Stimulated activated CD4-positive, alpha-beta T cell treated with anti-CD3 and anti-CD28 coated beads, Interleukin-12 subunit alpha, Interleukin-12 subunit beta, amount 100 ng/mL, for 48 hours (primary cell): Measurements from ENCODE around the gene GALNTL6.
"Not testable (repeated sequence)": the region's sequence is repeated elsewhere in the genome, so short reads cannot be mapped to it uniquely, and the experiment has no call there.

Experiments used
- DNase-seq, 3 donors: peaks; one replicate each; pipeline ENCODE4 v3.0.0-alpha.2; 2020; ENCODE audit warnings: low read depth in 2 of 3, low spot score in 1 of 3

GALNTL6 gene

DNA sequence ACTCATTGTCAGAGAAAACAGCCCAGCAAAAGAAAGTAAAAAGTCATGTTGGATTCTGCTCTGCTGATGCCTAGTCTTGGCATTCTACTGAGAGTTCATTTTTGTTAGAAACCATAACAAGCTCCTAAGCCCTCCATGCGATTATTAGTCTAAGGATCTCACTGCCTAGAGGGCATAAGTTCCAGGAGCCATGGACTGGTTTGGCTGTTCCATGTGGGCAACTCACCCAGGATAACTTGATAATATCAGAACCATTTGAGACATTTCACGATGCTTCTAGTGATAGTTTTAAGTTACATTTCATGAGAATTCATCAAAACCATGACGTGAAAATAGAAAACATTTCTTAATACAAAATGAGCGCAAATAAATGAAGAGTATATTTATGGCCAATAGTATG is 978.6 kb downstream of the GALNTL6 start:
- DNase-seq: no peak

DNA sequence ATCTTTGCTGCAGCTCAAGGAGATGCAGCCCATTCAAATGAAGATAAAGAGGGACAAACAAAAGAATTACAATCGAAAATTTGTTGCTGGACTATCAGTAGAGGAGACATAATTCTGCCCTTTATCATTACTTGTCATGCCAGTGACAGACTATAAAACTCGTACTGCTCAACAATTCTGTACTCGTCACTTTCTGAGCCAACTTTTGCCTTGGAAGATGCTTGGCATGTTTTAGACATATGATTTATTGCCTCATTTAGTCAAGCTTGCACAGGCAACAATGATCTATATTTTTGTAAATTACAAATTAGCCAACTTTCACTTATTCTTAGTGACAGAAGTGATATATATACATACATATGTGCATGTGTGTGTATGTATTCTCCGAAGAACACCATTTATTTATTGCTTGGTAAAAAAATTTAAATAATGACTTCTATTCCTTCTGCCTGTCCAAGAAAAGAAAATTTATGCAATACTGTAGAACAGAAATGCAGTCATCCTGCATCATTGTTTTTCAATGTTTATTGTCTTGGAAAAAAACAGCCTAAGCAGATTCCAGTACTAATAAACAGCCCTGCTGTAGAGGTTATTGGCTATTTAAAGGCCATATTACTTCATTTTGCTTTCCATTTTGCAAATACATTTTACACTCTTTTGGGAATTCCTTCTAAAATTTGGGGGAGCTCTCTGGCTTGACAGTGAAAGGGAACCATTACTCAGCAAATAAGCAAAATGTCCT is 980.5 kb downstream of the GALNTL6 start:
- no peak for DNase-seq

DNA sequence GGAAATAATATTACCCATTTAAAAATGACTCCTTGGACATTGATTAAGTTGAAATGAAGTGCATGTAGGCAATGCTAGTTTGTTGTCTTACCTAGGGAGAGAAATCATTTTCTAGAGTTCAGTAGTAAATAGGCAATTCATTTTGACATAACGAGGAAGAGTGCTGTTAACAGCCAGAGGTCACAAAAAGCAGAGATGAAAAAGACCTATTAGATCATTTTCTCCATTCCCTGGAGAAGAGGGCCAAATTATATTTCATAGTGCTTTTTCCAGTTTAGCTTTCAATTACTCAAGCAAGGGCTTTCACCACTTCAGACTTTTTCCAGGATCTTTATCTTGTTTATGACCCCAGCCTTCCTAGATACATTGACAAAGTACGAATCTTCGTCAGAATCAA is 981.1 kb downstream of the GALNTL6 start:
- DNase-seq: no peak

DNA sequence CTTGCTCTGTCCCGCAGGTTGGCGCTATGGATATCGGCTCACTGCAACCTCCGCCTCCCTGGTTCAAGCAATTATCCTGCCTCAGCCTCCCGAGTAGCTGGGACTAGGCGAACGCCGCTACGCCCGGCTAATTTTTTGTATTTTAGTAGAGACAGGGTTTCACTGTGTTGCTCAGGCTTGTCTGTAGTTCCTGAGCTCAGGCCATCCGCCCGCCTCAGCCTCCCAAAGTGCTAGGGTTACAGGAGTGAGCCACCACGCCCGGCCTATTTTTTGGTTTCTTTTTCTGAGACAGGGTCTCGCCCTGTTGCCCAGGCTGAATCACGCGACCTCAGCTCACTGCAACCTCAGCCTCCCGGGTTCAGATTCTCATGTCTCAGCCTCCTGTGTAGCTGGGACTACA is 984.1 kb downstream of the GALNTL6 start:
- DNase-seq: not testable (repeated sequence)

DNA sequence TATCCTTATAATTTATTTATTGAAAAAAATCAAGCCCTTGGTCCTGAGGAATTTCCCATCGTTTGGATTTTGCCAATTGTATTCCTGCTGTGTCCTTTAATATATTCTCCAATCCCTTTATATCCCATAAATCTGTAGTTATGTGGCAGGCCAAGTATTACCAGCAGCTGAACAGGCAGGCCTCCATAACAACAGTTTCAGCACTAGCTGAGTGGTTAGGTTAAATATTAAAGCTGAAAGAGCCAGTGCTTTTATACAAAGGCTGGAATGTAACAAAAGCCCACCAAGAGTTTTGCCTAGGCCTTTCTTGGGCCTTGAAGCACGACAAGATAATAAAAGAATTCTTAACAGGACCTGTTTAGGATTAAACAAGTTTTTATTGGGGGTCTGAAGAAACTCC is 988.8 kb downstream of the GALNTL6 start:
- no peak for DNase-seq

DNA sequence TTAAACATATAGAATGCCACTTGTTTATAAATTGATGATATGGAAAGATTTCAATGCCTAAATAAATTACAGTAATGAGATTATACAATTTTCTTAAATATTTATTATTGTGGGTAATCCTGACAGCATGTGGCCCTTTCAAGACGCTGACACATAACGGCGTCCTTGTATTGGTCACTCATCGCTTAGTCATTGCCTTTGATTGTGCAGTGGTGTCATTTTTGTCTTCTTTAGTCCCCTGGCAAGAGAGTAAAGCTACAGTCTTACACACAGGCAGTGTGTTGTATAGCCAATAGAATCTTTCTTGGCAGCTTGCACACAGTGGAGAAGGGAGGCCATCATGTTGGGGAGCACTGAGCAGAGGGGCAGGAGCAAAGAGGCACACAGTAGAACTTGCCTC is 993.6 kb downstream of the GALNTL6 start:
- no peak for DNase-seq

DNA sequence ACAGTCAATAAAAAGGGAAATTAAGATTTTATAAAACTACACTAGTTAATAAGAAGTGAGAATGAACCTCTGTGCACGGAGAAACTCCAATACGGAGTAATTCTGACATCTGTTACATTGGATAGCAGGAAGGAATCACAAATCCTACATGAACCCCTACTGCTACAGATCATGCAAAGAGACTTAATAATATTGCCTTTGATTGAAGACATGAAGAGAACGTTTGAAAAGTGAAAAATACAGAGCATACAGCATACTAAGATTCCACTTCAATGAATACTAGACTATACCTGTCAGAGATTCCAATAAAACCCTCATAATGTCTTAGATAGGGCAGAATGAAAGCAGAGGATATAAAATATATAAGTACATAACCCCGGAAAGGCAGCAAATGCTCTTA is 995.0 kb downstream of the GALNTL6 start:
- no peak for DNase-seq

DNA sequence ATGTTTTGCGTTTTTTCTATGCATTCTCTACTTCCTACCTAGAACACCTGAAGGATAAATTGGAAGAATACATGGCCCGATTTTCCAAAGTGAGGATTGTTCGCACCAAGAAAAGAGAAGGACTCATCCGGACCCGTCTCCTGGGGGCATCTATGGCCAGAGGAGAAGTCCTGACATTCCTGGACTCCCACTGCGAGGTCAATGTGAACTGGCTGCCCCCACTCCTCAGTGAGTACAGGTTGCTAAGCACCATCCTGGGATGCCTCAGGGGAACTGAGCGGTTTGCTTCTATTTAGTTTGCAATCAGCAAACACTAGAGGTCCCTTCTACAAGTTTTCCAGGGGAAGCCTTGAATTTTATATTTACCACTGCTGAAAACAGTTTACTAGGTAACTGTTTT is 996.1 kb downstream of the GALNTL6 start:
- DNase-seq: no peak

DNA sequence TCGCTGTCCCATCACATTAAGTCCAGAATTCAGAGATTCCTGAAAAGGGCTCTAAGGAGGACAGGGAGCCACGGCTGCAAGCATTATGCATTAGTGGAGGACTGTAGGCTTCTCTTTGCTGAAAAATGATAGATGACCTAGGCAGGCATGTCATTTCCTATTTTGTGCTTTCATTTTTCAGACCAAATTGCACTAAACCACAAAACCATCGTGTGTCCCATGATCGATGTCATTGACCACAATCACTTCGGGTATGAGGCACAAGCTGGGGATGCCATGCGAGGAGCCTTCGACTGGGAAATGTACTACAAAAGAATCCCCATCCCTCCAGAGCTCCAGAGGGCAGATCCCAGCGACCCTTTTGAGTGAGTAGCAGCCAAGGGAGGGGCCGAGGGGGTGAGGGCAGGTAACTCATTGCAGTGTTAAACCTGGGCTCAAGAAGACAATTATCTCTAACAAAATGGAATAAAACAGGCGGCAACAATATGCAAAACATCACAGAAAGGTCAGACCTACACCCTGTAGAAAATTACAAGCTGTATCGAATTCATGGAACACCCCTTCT is 1000.2 kb downstream of the GALNTL6 start:
- DNase-seq: no peak

DNA sequence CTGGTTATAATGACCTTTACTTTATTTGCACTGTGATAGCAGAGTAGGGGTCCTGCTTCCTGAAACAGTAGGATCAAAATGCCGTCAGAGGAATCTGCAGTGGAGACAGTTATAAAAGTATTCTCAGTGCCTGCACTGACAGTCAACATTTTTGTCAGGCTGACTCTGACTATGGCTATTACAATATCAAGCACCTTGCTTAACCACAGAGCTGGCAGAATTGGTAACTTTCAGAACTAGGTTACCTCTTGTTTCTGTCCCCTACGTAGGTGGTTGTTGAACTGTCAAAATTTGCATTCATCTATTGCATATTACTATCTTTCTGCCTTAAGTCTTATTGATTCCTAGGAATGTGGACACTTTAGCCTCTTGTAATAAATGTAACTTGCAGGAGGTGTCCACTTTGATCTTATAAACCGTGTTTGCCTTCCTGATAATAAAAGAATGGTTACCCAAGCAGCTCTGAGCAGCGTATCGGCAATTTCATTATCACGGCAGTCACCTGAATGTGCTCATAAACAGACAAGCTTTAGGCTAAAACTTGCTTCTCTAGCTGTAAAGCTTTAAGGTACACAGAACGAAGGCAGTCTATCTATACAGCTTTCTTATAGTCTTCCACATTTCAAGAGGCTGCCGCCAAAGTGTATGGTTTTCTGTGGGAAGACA is 1002.4 kb downstream of the GALNTL6 start:
- no peak for DNase-seq

DNA sequence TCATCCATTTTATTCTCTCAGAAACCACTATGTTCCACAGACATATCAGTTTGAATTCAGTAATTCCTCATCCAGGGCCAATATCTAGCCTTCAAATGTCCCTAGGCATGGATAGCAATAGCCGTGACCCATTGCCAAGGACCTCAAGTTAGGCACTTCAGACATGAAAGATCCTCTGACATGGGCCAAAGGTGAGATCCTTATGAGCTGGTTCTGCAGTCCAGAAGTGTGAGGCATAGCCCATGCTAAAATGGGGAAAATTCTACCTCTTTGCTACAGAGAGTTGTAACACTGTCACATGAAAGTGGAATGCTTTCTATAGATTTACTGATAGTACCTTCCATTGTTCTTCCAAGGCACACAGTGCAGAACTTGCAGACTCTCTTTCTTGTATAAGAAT is 1005.7 kb downstream of the GALNTL6 start:
- DNase-seq: no peak

DNA sequence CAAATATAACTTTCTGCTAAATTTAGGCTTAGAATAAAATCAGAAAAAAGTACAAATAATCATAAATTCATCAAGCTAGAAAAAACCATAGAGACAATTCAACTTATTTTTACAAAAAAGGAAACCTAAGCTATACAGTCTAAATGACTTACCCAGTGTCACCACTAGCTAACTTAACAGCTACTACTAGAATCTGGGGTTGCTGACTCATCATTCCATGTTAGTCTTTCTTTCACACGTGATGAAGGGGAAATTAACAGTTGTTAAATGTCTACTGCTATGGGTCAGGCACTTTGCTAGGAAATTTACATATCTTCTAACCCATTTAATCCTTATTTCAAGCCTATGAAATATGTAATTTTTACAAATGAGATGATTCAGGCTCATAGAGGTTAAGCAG is 1006.1 kb downstream of the GALNTL6 start:
- DNase-seq: no peak

DNA sequence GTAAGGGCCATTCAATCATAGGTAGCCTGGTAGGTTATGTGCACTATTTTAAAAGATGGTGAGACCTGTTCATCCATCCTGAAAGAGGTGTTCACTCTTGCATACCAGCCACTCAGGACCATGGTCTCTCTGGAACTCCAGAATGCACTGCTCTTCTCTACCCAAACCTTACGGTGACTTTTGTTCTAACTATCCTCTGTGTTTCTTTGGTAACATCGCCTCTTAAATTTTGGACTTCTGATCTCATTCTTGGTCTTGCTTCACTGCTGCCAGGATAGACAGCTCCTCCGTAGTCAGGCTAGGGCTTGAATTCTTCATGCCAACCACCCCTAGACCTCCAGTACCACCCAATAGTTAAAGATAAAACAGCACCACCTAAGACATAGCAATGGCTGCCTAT is 1009.1 kb downstream of the GALNTL6 start:
- DNase-seq: no peak

DNA sequence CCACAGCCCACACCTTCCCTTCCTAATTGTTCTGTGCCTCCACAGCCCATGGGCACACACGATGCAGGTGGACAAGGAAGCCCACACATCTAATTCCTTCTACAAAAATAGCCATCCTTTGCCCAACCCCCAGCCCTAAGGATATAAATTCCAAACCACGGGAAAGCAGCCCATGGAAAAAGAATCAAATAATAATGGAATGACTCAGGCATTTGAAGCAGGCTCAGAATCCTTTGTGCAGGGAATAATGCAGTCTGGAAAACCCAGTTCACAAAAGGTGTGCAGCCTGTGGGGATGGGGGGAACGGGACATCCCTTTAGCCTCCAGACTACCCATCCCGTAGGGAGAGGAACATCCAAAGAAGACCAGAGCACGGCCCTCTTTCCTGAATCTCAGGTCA is 1013.1 kb downstream of the GALNTL6 start:
- no peak for DNase-seq

DNA sequence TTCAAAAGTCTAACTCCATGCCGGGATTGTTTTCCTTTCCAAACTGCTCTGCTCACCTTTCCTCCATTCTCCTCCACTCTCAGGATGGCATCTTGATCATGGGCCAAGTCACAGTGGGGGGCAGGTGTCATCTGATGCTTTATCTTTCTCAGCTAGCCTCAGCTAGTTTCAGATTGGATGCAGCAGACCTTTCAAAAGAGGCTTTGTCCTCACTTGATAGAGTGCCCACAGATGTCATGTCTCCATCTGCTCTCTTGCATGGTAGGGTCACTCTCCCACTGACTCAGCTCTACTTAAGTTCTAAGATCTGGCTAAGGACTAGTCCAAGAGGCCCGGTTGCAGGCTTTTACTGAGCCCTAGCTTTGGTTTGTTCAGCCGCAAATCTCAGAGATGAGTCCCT is 1013.7 kb downstream of the GALNTL6 start:
- no peak for DNase-seq

DNA sequence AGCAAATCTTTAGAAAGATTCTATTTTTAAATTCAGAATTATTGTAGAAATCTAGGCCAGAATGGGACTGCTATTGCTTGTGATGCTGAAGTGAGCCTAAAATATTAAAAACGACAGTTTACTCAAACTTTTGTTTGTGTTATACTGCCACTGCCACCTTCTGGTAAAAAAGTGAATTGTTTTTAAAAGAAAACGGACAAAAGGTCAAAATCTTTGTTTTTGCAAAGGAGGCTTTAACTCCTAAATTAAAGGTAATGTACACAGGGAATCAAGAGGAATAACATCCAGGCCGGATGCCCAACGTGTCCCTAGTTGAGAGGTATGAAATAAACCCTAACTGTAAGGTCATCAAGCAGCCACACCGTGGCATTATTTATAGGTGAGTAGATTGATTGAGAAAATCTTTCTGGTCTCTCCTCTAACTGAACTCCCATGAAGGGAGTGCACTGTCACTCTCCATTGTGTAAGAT is 1017.1 kb downstream of the GALNTL6 start:
- DNase-seq: no peak

DNA sequence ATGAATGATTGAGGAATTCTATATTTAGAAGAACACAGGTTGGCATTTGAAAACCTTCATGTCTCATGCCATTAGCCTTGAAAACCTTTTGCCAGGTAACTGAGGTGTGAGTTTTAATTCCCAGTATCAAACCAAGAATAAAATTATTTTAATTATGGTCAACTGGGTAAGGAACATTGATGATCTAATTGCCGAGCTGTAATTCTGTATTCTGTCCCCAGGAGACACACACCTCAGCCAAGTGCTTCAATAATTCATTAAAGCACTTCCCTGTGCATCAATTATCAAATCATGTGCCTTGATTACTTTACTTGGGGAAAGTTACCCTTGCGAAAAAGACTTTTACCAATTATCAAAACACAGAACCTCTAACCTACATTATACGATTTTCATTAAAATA is 1023.5 kb downstream of the GALNTL6 start:
- no peak for DNase-seq

DNA sequence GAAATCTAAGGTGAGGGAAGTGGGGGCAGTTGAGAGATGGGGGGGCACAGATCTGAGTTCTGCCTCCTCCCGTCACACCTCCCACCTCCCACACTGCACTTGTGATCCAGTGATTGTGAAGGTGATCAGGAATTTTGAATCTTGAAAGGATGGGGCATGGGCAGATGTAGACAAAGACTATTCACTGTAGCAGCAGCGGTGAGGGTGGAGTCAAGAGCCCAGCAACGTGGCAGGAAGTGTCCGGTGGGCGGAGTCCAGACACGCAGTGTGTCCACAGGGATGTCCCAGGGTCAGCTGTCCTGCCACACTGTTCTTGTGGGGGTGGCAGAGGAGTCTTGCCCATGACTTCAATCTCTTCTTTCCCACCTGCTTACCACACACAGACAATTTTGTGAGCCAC is 1024.9 kb downstream of the GALNTL6 start:
- no peak for DNase-seq

DNA sequence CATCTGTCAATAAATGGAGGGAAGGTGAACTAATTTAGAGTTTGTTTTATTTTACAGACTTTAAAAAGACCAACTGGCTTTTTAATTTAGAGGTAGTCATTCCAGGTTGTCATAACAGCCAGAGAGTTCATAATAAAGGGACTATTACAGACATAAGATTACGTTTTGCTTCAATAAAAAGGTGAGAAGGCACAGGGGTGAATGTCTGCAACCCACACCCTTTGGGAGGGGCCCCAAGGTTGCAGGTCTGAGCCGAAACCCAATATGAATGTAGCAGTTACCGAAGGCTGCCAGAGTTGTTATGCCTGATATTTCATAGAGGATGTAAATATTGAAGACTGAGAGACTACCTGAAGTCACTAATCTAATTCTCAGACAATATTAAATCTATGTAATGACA is 1025.7 kb downstream of the GALNTL6 start:
- DNase-seq: no peak

DNA sequence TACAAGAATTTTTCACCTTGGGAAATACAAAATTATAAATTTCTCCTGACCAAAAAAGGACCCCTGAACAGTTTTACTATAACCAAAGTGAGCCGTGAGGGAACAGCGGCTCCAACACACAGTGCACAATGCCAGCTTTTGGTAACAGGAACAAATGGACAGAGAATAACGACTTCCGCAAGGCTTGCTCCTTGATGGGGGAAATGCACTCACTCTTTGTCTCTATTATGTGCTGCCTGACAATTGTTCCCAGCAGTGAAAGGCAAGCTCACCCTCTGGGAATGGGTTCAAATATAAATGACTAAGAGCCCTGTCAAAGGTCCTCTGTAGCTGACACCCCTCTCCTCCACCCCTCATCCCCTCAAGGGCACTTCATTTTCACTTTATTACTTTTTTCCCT is 1029.6 kb downstream of the GALNTL6 start:
- no peak for DNase-seq

DNA sequence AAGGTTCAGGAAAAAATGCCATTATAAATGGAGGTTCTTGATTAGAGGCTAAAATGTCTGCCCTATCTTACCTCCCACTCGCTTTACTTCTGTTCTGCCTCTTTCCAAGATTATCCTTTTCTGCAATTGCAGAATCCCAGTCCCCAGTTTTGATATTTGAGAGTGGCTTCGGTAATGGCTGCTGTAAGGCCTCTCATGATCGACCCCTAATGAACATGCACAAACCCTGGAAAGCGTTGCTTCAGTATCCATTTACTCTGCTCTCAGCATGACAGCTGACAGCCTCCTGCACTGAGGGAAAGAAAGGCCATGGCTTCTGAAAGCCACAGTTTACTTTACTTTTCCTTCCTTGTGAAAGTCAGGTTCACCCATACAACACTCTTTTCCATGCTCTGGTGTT is 1030.0 kb downstream of the GALNTL6 start:
- no peak for DNase-seq

DNA sequence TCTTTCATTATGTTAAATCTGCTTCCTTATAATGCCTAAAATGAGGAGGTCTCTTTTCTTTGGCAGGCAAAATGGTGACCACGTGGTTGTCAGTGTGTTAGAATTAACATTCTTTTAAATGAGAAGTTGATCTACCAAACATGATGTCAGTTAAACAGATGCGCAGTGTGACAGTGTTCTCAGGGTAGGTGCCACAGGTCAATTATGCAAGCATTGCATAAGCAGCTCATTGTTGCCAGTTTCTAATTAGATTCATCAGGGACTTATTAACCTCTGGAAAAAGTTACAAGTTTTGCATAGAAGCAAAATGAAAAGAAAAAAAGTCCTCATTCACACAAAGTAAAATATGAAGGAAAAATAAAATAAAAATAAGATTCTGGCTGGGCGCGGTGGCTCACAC is 1031.4 kb downstream of the GALNTL6 start:
- DNase-seq: no peak

DNA sequence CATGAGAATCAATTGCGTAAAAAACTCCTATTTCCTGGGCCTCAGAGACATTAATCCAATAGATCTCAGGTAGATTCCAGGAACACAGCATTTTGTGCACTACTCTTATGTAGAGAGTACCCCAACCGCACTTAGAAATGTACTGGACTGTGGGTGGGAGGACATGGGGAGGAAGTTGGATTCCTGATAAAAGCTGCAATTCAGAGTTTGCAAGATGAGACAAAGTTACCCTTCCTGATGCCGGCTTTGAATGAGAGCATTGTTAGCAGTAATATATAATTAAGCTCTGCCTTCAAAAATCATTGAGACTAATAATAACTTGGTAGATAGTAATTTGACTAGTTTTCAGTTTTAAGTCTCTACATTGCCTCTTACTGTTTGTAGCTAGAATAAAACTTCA is 1032.1 kb downstream of the GALNTL6 start:
- DNase-seq: no peak
